Mesodermal cell (in vitro differentiated cells): ENCODE data around the gene PRAME.

Source experiments
- H3K27ac ChIP-seq: 2 replicates; pipeline ENCODE4 v1.7.0; 2013; ENCODE audit warnings: mild to moderate bottlenecking, low read depth, low read length, moderate library complexity; ENCODE audit not compliant: severe bottlenecking
- H3K36me3 ChIP-seq: 2 replicates; pipeline ENCODE4 v1.7.1; 2013; ENCODE audit warnings: mild to moderate bottlenecking, low read length, moderate library complexity; ENCODE audit not compliant: control insufficient read depth, insufficient read depth
- H3K4me1 ChIP-seq: one replicate; pipeline ENCODE4 v1.7.1; 2013; ENCODE audit warnings: mild to moderate bottlenecking, low read length; ENCODE audit not compliant: insufficient read depth, control insufficient read depth, poor library complexity, severe bottlenecking
- H3K4me3 ChIP-seq: 2 replicates; pipeline ENCODE4 v1.7.0; 2013; ENCODE audit warnings: low read length, control low read depth, mild to moderate bottlenecking; ENCODE audit not compliant: insufficient read depth, poor library complexity, severe bottlenecking; ENCODE audit errors: extremely low read depth
- H3K9me3 ChIP-seq: 2 replicates; pipeline ENCODE4 v1.7.1; 2013; ENCODE audit warnings: mild to moderate bottlenecking, low read length, moderate library complexity; ENCODE audit not compliant: control insufficient read depth
- WGBS, 2 experiments: methylation state at CpG; one replicate each; pipeline ENCODE4 v1.1.5; 2013; ENCODE audit warnings: missing lambda C conversion rate in 2 of 2; ENCODE audit not compliant: insufficient coverage in 2 of 2; 5-methylcytosine and 5-hydroxymethylcytosine counted together

PRAME gene

DNA sequence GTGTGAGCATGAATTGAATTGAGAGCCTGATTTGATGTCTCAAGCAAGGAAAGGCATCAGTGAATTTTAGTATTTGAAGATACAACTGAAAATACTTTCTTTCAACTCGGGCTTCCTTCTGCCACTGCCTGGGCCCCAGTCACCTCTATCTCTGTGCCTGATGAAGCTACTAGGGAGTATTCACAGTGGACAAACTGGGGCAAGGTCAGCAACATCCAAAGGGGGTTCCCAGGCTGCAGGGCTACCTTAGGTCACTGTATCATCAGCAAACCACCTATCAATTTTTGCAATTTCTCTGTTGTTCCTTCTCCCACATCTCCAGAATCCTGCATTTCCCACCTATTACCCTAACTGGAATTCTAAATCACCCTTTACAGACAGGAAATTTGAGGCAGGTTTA is 10.2 kb downstream of the PRAME start:
- Histone ChIP-seq H3K27ac (no peak overlapping the region), H3K9me3 (no peaks in the 10 kb centered on the region)
- WGBS, 2 experiments, result 67% methylated on average over 1 of the region's 1 CpG; no CpG with 5 or more reads in 1 of the 2 experiments

DNA sequence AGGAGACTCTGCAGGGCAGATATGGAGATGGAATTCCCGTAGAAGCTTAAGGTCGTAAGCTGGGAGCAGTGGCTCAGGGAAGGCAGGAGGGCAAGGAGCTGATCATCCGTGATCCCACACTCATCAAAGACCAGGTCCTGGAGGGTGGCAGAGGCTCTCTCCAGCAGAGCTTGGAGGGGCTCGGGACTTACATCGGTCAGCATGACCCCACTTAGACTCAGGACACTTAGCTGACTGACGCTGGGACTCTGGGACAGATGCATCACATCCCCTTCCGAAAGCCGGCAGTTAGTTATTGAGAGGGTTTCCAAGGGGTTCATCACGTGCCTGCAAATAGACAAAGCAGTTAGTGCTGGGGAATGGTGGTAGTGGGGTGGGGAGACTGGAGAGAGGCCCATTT is 10.7 kb downstream of the PRAME start:
- Histone ChIP-seq H3K4me3 (no peak overlapping the region), H3K36me3 (no peaks in the 10 kb centered on the region), H3K4me1 (no peaks in the 10 kb centered on the region), H3K9me3 (no peaks in the 10 kb centered on the region), H3K27ac (no peak overlapping the region)
- 67 to 75% methylated on average over 8 to 9 of the region's 9 CpGs for WGBS, 2 experiments

More for the DNA sequence above, 10.2 kb downstream of the PRAME start:
- Histone ChIP-seq H3K4me1 (no peaks in the 10 kb centered on the region), H3K4me3 (no peak overlapping the region), H3K36me3 (no peaks in the 10 kb centered on the region)

GRCh38 chr22:22547692-22548300 is 11.3 kb downstream of the PRAME start:
- H3K9me3 ChIP-seq, result no peaks in the 10 kb centered on the region
- H3K27ac ChIP-seq, result no peak overlapping the region
- WGBS, 2 experiments, result 64 to 71% methylated on average over 2 to 3 of the region's 3 CpGs
- no peaks in the 10 kb centered on the region for H3K36me3 ChIP-seq
- H3K4me3 ChIP-seq, result no peak overlapping the region
- H3K4me1 ChIP-seq, result no peaks in the 10 kb centered on the region

GRCh38 chr22:22547226-22547625 is 11.8 kb downstream of the PRAME start:
- Histone ChIP-seq H3K4me1 (no peaks in the 10 kb centered on the region), H3K27ac (no peak overlapping the region), H3K9me3 (no peaks in the 10 kb centered on the region), H3K4me3 (no peak overlapping the region), H3K36me3 (no peaks in the 10 kb centered on the region)
- 83 to 95% methylated on average over 2 of the region's 3 CpGs for WGBS, 2 experiments

DNA sequence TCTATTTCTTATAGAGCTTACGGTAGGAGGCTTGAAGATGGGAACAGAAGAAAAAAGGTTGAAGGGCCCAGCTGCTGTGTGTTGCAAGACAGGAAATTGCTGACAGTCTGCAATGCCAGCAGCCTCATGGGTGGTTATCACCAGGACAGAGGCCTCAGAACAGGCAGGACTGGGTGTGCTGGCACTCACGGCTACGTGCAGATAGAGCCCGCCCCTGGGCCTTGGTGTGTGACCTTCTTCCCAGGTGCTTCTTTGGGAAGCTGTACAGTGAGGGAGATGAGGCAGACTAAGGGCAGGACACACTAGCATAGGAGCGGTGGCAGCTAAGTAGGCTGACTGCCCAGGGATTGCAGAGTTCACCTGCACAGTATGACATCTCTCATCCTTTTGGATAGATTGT is 12.6 kb downstream of the PRAME start:
- Histone ChIP-seq H3K36me3 (no peaks in the 10 kb centered on the region), H3K4me1 (no peaks in the 10 kb centered on the region), H3K9me3 (no peaks in the 10 kb centered on the region), H3K4me3 (no peak overlapping the region), H3K27ac (no peak overlapping the region)
- WGBS, 2 experiments, result 81 to 93% methylated on average over 5 of the region's 5 CpGs

DNA sequence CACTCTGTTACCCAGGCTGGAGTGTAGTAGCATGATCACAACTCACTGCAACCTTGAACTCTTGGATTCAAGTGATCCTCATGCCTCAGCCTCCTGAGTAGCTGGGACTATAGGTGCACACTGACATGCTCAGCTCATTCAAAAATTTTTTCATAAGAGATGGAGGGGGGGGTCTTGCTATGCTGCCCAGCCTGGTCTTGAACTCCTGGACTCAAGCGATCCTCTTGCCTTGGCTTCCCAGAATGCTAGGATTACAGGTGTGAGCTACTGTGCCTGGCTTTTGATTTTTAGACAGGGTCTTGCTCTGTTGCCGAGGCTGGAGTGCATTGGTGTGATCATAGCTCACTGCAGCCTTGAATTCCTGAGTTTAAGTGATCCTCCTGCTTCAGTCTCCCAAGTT is 14.0 kb downstream of the PRAME start:
- WGBS, 2 experiments, result 91 to 94% methylated on average over 2 of the region's 2 CpGs
- H3K36me3 ChIP-seq, result no peaks in the 10 kb centered on the region
- H3K4me3 ChIP-seq, result no peak overlapping the region
- H3K4me1 ChIP-seq, result no peaks in the 10 kb centered on the region
- no peak overlapping the region for H3K27ac ChIP-seq
- no peaks in the 10 kb centered on the region for H3K9me3 ChIP-seq

DNA sequence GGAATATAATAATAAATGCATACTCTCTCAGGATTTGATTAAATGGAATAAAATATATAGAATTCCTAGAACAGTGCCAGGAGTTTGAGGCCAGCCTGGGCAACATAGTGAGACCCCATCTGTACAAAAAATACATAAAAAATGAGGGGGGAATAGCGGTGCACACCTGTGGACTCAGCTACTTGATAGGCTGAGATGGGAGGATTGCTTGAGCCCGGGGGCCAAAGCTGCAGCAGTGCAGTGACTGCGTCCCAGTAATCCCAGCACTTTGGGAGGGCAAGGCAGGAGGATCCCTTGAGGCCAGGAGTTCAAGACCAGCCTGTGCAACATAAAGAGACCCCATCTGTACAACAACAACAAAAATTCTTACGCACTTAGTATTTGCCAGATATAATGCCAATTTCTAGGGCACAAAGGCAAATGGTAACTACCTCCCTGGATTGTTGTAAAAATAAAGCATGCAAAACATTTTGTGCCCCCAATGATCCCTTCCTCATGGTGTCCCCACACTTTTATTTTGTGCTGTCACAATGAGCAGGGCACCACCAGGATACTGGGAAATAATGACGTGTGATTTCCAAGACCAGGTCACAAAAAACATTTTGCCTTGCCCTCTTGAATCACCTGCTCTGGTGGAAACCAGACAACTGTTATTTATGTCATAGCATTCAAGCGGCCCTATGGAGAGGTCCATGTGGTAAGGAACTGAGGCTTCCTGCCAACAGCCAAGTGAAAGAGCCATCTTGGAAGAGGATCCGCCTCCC is 20.7 kb downstream of the PRAME start:
- Histone ChIP-seq H3K4me1 (no peaks in the 10 kb centered on the region), H3K27ac (no peak overlapping the region), H3K9me3 (no peaks in the 10 kb centered on the region), H3K4me3 (no peak overlapping the region), H3K36me3 (no peaks in the 10 kb centered on the region)
- WGBS, 2 experiments, result 68 to 93% methylated on average over 3 to 5 of the region's 7 CpGs

DNA sequence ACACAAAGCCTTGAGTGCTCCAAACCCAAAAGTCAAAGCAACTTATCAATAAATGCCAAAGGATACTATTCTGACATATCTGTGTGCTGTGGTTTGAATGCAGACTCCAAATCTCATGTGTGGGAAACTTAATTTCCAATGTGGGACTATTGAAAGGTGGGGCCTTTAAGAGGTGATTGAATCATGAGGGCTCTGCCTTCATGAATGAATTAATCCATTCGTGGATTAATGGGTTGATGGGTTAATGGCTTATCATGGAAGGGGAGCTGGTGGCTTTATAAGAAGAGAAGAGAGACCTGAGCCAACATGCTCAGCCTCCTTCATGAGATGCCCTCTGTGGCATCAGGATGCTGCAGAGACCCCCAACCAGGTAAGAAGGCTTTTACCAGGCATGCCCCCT is 22.1 kb downstream of the PRAME start:
- 29 to 60% methylated on average over 1 of the region's 1 CpG for WGBS, 2 experiments
- H3K4me3 ChIP-seq, result no peak overlapping the region
- H3K9me3 ChIP-seq, result no peaks in the 10 kb centered on the region
- no peak overlapping the region for H3K27ac ChIP-seq
- no peaks in the 10 kb centered on the region for H3K36me3 ChIP-seq
- H3K4me1 ChIP-seq, result no peaks in the 10 kb centered on the region

- Histone ChIP-seq H3K4me3 (no peak overlapping the region), H3K9me3 (no peaks in the 10 kb centered on the region), H3K4me1 (no peaks in the 10 kb centered on the region), H3K36me3 (no peaks in the 10 kb centered on the region), H3K27ac (no peak overlapping the region)
- 87 to 94% methylated on average over 3 of the region's 6 CpGs for WGBS, 2 experiments
Observed at GRCh38 chr22:22536515-22536914, 22.6 kb downstream of the PRAME start.

DNA sequence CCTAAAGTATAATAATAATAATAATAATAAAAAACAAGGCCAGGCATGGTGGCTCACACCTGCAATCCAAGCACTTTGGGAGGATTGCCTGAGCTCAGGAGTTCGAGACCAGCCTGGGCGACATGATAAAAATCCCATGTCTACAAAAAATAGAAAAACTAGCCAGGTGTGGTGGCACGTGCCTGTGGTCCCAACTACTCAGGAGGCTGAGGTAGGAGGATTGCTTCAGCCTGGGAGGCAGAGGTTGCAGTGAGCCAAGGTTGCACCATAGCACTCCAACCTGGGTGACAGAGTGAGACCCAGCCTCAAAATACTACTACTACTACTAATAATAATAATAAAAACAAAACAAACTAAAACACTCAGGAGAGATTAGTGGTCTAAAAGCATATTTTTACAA is 23.4 kb downstream of the PRAME start:
- Histone ChIP-seq H3K36me3 (no peaks in the 10 kb centered on the region), H3K4me3 (no peak overlapping the region), H3K4me1 (no peaks in the 10 kb centered on the region), H3K27ac (no peak overlapping the region), H3K9me3 (no peaks in the 10 kb centered on the region)
- WGBS, 2 experiments, result 71 to 95% methylated on average over 2 of the region's 3 CpGs
